Measurements from ENCODE around the gene PSMC3IP. TPM values are rescaled to one million over a fixed set of nuclear protein-coding genes. Genes with fewer than 3 reads are reported as not detected.
"Not testable (repeated sequence)": the region's sequence is repeated elsewhere in the genome, so short reads cannot be mapped to it uniquely, and the experiment has no call there.

The PSMC3IP gene
- total RNA-seq, 1 experiment from 2014 or later = 8.0 TPM

DNA sequence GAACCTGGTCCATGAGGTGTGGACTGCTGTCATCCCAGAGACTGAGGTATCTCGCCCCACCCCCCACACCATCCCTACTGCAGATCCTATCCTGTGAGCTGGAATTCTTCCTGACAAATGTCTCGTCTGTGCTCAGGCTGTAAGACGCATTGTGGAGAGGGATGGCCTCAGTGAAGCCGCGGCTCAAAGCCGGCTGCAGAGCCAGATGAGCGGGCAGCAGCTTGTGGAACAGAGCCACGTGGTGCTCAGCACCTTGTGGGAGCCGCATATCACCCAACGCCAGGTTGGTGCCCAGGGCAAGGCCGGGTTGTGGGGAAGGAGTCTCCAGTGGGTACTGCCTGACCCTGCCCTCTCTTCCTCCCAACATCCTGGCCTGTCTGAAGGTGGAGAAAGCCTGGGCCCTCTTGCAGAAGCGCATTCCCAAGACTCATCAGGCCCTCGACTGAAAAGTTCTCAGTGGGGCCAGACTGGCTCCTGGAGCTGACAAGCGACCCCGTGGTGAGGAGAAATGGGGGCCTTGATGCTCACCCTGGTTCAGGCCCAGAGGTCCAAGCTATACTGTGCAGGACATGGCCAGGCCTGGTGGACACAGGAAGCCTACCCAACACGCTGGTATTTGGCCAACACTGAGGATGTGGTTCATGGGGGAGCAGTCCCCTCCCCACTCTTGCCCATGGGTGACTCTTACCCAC, 11.9 kb downstream of the PSMC3IP start:
- no peak for DNase-seq (ENCODE audit: low read depth, low spot score)
- in situ Hi-C loops (cut with HindIII; ENCODE audit: low pct_unique_long_range_greater_than_20kb, low sequenced_read_pairs) = no loop called here

DNA sequence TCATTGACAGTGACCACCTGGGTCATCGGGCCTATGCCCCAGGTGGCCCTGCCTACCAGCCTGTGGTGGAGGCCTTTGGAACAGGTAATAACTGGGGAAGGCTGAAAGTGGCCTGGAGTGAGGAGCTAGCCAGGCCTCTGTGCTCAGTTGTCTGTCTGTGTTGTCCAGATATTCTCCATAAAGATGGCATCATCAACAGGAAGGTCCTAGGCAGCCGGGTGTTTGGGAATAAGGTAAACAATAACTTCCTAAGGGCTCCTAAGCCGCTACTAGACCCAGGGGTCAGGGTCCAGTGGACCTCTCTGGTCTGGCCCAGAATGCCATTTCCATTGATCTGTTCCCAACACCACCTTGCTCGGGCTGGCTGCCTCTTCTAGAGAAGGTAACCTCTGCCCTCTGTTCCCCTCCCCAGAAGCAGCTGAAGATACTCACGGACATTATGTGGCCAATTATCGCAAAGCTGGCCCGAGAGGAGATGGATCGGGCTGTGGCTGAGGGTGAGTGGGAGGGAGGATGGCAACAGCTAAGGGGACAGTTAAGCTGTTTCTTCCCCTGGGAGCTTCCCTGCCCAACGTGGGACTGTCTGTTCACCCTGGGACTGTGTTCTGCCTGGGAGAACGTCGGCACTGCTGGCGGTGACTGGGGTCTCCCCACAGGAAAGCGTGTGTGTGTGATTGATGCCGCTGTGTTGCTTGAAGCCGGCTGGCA, 12.6 kb downstream of the PSMC3IP start:
- DNase-seq (ENCODE audit: low read depth, low spot score) = no peak
- in situ Hi-C loops (cut with HindIII; ENCODE audit: low pct_unique_long_range_greater_than_20kb, low sequenced_read_pairs) = no loop called here

DNA sequence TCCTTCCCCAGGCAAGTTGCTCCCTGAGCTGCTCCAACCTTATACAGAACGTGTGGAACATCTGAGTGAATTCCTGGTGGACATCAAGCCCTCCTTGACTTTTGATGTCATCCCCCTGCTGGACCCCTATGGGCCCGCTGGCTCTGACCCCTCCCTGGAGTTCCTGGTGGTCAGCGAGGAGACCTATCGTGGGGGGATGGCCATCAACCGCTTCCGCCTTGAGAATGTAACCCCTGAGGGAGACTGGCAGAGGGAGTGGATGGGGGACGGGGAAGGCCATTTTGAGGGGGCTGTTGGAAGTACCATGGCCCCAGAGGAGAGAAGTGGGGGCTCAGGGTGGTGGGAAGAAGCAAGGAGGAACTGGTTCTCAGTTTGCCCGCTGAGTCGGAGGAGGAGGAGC, 13.6 kb downstream of the PSMC3IP start:
- DNase-seq (ENCODE audit: low read depth, low spot score) = no peak
- in situ Hi-C loops (cut with HindIII; ENCODE audit: low pct_unique_long_range_greater_than_20kb, low sequenced_read_pairs) = no loop called here

DNA sequence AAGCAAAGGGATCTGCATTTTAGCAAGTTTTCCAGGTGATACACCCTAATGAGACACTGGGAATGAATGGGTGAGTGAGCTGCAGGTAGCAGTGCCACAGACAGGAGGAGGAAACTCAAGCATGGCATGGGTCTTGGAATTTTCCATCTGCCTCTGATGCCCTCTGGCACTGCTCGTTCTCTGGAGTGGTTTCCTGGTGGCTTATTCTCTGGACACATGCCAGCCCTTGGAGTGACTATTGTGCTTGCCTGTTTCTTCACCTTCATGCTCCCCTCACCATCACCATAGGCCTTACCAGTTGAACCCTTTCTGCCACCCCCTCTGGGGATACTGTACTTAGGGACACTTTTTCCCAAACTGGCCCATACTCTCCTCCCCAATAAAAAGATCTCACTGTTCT, 14.0 kb downstream of the PSMC3IP start:
- in situ Hi-C loops (cut with HindIII; ENCODE audit: low pct_unique_long_range_greater_than_20kb, low sequenced_read_pairs) = no loop called here
- no peak for DNase-seq (ENCODE audit: low read depth, low spot score)

DNA sequence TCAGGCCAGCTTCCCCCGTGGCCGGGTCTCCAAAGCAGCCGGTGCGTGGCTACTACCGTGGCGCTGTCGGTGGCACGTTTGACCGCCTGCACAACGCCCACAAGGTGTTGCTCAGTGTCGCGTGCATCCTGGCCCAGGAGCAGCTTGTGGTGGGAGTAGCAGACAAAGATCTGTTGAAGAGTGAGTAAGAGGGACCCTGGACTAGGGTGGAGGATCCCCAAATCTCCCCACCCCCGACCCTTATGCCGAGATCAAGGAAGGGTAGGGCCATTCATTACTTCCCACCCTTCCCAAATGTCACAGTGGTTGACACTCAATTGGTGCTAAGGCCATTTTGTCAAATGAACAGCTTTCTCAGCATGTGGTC, 14.4 kb downstream of the PSMC3IP start:
- DNase-seq (ENCODE audit: low read depth, low spot score) = no peak
- in situ Hi-C loops (cut with HindIII; ENCODE audit: low pct_unique_long_range_greater_than_20kb, low sequenced_read_pairs) = no loop called here

DNA sequence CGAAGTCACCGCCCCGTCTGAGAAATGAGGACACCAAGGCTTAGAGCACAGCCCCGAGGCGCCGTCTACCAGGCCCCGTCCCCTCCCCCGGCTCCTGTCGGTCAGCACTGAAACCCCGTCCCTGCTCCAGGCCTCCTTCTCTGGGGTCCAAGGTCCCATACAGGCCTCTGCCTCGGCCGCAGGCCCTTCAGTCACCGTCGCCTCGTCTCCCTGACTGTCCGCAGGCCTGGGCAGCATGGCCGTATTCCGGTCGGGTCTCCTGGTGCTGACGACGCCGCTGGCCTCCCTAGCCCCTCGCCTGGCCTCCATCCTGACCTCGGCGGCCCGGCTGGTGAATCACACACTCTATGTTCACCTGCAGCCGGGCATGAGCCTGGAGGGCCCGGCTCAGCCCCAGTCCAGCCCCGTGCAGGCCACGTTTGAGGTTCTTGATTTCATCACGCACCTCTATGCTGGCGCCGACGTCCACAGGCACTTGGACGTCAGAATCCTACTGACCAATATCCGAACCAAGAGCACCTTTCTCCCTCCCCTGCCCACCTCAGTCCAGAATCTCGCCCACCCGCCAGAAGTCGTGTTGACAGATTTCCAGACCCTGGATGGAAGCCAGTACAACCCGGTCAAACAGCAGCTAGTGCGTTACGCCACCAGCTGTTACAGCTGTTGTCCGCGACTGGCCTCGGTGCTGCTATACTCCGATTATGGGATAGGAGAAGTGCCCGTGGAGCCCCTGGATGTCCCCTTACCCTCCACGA, 15.0 kb downstream of the PSMC3IP start:
- DNase-seq (ENCODE audit: low read depth, low spot score) = no peak
- in situ Hi-C loops (cut with HindIII; ENCODE audit: low pct_unique_long_range_greater_than_20kb, low sequenced_read_pairs) = no loop called here

DNA sequence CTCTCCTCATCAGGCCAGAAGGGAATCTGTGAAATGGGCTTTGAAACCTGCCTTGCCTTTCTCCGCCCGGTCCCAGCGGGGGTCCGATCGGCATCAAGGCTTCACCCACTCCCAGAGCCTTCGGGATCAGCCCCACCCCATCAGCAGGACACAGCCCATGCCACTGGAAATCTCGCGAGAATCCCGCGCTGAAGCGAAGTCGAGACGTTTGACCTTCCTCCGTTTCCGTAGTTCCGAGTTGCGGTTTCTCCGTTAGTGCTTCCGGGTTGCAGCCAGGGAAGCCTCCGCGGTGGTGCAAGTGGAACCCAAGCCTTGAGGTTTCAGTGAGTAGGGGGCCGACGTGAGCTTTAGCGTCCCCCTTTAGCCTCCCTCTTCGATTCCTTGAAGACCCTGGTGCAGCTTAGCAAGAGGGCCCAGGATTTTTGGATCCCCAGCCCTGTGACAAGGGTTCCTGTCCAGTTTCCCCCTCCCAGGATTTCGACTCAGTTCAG, 15.6 kb downstream of the PSMC3IP start, which contains the start of gene COASY:
Gene COASY, plus strand, starts transcription at position 252 of the 491 bp plus-strand sequence. CDS start 475 bp downstream, outside the sequence.
- in situ Hi-C loops (cut with HindIII; ENCODE audit: low pct_unique_long_range_greater_than_20kb, low sequenced_read_pairs) = no loop called here
- DNase-seq (ENCODE audit: low read depth, low spot score) = peak; percentile 98

DNA sequence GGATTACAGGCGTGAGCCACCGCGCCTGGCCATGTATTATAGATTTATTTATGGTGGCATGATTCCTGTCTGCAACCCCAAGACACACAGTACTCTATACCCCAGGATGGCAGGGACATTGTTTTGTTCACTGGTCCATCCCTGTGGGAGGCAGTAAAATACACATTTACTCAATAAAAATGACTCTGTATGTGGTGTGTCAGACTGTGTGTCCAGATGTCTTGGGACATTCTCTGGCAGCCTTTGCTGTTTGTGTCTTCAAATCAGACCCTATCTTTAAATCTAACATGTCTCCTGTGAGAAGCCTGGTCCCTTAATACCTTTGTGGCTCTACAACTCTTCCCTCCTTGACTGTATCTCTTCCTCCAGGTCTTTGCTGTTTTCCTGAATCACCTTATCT, 17.3 kb downstream of the PSMC3IP start:
- DNase-seq (ENCODE audit: low read depth, low spot score) = no peak
- in situ Hi-C loops (cut with HindIII; ENCODE audit: low pct_unique_long_range_greater_than_20kb, low sequenced_read_pairs) = no loop called here

DNA sequence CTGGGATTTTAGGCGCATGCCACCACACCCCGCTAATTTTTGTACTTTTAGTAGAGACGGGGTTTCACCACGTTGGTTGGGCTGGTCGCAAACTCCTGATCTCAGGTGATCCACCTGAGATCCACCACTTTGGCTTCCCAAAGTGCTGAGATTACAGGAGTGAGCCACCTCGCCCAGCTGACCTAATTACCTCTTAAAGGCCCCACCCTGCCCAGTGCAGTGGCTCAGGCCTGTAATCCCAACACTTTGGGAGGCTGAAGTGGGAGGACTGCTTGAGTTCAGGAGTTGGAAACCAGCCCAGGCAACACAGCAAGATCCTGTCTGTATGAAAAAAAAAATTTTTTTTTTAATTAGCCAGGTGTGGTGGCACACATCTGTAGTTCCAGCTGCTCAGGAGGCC, 18.5 kb downstream of the PSMC3IP start:
- in situ Hi-C loops (cut with HindIII; ENCODE audit: low pct_unique_long_range_greater_than_20kb, low sequenced_read_pairs) = no loop called here
- DNase-seq (ENCODE audit: low read depth, low spot score) = no peak

DNA sequence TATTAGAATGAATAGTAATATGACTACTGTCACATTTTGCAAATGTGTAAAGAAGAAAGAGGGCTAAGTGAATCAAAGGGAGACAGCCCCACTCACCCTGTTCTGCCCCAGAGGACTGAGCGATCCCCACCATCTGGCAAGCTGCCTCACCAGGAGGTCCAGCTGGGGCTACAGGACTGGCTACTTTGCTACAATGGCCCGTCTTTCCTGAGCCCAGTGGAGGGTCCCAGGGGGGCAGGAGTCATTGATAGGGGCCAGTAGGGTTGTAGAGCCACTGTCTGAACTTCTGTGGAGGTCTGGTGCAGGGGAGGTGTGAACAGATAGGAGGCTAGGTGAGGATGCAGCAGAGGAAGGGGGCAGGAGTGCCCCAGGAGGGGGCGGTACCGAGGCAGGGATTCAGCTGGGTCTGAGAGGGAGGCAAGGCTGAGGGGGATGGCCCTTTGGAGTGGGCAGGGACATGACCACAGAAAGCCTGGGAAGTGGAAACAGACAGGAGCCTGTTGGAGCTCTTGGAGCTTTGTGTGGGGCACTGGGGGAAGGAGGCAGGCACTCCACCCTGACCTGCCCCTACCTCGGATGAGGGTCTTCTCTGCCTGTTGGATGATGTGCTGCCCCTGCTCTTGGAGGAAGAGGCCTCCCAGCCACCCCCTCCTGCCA, 21.4 kb downstream of the PSMC3IP start:
- DNase-seq (ENCODE audit: low read depth, low spot score) = peak; percentile 61
- in situ Hi-C loops (cut with HindIII; ENCODE audit: low pct_unique_long_range_greater_than_20kb, low sequenced_read_pairs) = not testable (repeated sequence)

DNA sequence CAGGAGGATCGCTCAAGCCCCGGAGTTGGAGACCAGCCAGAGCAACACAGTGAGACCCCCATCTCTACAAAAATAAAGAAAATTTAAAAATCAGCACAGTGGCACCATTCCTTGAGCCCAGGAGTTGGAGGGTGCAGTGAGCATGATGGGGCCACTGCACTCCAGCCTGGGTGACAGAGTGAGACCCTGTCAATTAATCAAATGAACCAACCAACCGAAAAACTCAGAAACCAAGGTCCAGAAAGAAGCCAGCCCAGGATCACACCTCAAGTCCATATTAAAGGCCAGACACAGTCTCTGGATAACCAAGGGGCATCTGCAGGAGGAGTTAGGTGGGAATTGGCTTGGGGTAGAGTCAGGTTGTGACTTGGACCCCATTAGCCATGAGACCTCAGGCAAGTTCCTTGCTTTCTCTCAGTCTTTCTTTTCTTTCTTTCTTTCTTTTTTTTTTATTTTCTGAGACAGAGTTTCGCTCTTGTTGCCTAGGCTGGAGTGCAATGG, 22.4 kb downstream of the PSMC3IP start:
- in situ Hi-C loops (cut with HindIII; ENCODE audit: low pct_unique_long_range_greater_than_20kb, low sequenced_read_pairs) = no loop called here
- no peak for DNase-seq (ENCODE audit: low read depth, low spot score)

DNA sequence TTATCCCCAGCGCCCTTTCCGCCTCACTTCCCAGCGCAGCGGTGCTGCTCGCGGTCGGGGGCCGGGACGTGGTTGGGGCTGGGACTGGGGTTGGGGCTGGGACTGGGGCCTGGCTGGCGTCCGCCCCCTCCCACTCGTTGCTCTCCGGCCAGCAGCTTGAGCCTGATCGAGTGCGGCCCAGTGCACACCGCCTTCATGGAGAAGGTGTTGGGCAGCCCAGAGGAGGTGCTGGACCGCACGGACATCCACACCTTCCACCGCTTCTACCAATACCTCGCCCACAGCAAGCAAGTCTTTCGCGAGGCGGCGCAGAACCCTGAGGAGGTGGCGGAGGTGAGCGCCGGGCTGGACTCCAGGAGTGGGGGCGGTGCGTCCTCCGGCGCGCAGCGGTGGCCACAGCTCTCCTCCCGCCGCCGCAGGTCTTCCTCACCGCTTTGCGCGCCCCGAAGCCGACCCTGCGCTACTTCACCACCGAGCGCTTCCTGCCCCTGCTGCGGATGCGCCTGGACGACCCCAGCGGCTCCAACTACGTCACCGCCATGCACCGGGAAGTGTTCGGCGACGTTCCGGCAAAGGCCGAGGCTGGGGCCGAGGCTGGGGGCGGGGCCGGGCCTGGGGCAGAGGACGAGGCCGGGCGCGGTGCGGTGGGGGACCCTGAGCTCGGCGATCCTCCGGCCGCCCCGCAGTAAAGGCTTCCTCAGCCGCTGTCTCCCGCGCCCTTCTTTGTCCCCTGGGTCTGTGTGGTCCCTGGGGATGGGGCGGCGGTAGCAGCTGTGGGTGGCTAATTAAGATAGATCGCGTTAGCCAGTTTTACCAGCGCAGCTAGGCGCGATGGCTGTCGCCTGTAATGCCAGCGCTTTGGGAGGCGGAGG, 23.0 kb downstream of the PSMC3IP start:
- DNase-seq (ENCODE audit: low read depth, low spot score) = peak; percentile 70
- in situ Hi-C loops (cut with HindIII; ENCODE audit: low pct_unique_long_range_greater_than_20kb, low sequenced_read_pairs) = no loop called here

DNA sequence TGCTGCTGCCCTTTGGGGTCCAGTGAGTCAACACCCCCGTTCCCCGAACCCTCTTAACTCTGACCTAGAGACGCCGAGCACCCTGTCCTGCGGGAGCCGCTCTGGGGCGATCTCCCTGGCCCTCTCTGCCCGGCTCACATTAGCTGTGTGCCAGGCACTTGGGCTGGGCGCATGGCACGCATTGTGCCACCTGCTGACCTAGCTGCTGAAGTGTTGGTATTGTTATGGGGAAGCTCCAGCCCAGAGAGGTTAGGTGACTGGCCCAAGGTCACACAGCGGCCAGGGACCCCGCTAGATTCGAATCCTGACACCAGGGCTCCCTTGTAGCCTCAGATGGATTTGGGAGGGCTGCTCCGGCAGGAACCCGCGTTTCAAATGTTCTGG, 23.7 kb downstream of the PSMC3IP start:
- in situ Hi-C loops (cut with HindIII; ENCODE audit: low pct_unique_long_range_greater_than_20kb, low sequenced_read_pairs) = no loop called here
- no peak for DNase-seq (ENCODE audit: low read depth, low spot score)

DNA sequence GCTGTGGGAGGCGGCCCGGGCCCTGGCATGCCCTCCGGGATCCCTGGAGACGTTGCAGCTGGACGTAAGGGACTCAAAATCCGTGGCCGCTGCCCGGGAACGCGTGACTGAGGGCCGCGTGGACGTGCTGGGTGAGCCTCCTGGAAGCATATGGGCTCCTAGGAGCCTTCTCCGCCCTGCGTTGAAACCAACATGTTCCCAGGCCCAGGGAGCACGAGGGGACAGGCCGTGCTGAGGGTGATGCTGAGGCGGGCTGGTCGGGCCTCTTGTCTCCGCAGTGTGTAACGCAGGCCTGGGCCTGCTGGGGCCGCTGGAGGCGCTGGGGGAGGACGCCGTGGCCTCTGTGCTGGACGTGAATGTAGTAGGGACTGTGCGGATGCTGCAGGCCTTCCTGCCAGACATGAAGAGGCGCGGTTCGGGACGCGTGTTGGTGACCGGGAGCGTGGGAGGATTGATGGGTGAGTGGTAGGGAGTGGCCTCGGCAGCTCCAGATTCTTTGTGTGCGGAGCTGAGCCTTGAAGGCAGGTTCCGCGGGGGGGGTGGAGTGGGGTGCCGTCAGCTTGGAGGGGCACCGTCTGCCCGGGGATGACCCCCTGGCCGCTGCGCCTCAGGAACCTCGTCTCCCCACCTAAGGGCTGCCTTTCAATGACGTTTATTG, 24.2 kb downstream of the PSMC3IP start:
- in situ Hi-C loops (cut with HindIII; ENCODE audit: low pct_unique_long_range_greater_than_20kb, low sequenced_read_pairs) = no loop called here
- DNase-seq (ENCODE audit: low read depth, low spot score) = no peak

DNA sequence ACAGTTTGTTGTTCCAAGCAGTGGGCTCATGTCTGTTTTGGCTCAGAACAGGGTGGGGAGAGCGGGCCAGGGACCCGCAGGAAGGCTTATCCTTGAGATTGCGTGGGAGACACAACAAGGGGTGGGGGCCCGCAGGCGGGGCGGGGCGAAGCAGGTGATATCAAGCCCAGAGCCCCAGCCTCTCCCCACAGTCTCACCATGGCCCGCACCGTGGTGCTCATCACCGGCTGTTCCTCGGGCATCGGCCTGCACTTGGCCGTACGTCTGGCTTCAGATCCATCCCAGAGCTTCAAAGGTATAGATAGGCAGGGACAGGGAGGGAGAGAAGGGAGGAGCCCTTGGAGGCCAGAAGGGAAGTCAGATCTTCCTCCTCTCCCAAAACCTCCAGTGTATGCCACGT, 24.8 kb downstream of the PSMC3IP start, which contains the start of gene HSD17B1:
Gene HSD17B1, plus strand, starts transcription at position 188 of the 400 bp plus-strand sequence. Its CDS starts 11 bp downstream, at position 199.
- DNase-seq (ENCODE audit: low read depth, low spot score); in situ Hi-C loops (cut with HindIII; ENCODE audit: low pct_unique_long_range_greater_than_20kb, low sequenced_read_pairs): not testable (repeated sequence)

DNA sequence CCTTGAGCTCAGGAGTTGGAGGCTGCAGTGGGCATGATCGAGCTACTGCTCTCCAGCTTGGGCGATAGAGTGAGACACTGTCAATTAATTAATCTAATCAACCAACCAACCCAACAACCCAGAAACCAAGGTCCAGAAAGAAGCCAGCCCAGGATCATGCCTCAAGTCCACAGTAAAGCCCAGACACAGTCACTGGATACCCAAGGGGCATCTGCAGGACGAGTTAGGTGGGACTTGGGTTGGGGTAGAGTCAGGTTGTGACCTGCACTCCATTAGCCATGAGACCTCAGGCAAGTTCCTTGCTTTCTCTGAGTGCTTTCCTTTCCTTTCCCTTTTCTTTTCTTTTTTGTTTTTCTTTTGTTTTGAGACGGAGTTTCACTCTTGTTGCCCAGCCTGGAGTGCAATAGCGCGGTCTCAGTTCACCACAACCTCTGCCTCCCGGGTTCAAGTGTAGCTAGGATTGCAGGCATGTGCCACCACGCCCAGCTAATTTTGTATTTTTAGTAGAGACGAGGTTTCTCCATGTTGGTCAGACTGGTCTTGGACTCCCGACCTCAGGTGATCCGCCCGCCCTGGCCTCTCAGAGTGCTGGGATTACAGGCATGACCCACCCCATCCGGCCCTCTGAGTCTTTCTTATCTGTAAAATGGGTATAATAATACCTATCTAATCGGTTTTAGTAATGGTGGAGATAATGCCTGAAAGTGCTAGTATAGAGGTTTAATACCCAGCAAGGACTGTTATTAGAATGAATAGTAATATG, 28.4 kb downstream of the PSMC3IP start:
- in situ Hi-C loops (cut with HindIII; ENCODE audit: low pct_unique_long_range_greater_than_20kb, low sequenced_read_pairs) = no loop called here
- no peak for DNase-seq (ENCODE audit: low read depth, low spot score)
